GM21360 (cell line): ENCODE measurements around the gene RNASEH2A.
"Not testable (repeated sequence)": the region's sequence is repeated elsewhere in the genome, so short reads cannot be mapped to it uniquely, and the experiment has no call there.

Experiments
- ATAC-seq: cut with Tn5 transposase; IDR thresholded peaks from one replicate; pipeline ENCODE4 v1.9.1; 2021; ENCODE audit warnings: mild to moderate bottlenecking, moderate library complexity; ENCODE audit not compliant: unreplicated experiment

Gene RNASEH2A

GRCh38 chr19:12793290-12794195 lies 12.8 kb upstream of the RNASEH2A start:
- peak; percentile 29 for ATAC-seq

- ATAC-seq, result no peak
Observed at GRCh38 chr19:12794196-12794941, 12.0 kb upstream of the RNASEH2A start.

GRCh38 chr19:12794971-12795381 lies 11.4 kb upstream of the RNASEH2A start:
- no peak for ATAC-seq

GRCh38 chr19:12796146-12797071 lies 10.0 kb upstream of the RNASEH2A start:
- no peak for ATAC-seq

GRCh38 chr19:12797141-12797587 lies 9.2 kb upstream of the RNASEH2A start:
- ATAC-seq, result no peak

- not testable (repeated sequence) for ATAC-seq
Observed at GRCh38 chr19:12797607-12798006, 8.8 kb upstream of the RNASEH2A start.

- ATAC-seq, result no peak
Observed at GRCh38 chr19:12799742-12800465, 6.5 kb upstream of the RNASEH2A start.

GRCh38 chr19:12800466-12800770 lies 6.0 kb upstream of the RNASEH2A start:
- no peak for ATAC-seq

GRCh38 chr19:12800923-12801465 lies 5.4 kb upstream of the RNASEH2A start:
- no peak for ATAC-seq

GRCh38 chr19:12801466-12802266 lies 4.7 kb upstream of the RNASEH2A start, which contains the start of the genes PRDX2 and THSD8:
Gene PRDX2 (minus strand): TSS chr19:12801800. CDS start chr19:12801261, 539 bp downstream.
Gene THSD8 (plus strand): TSS chr19:12802069. CDS start chr19:12802072, 3 bp downstream.
- ATAC-seq, result no peak

- no peak for ATAC-seq
Observed at GRCh38 chr19:12802267-12803106, 3.9 kb upstream of the RNASEH2A start.

- no peak for ATAC-seq
Observed at GRCh38 chr19:12804051-12804450, 2.3 kb upstream of the RNASEH2A start.

- ATAC-seq, result no peak
Observed at GRCh38 chr19:12815088-12815487, 8.7 kb downstream of the RNASEH2A start.

- not testable (repeated sequence) for ATAC-seq
Observed at GRCh38 chr19:12817188-12817587, 10.8 kb downstream of the RNASEH2A start.

- ATAC-seq, result not testable (repeated sequence)
Observed at GRCh38 chr19:12817810-12818209, 11.4 kb downstream of the RNASEH2A start.

GRCh38 chr19:12821761-12822160 lies 15.4 kb downstream of the RNASEH2A start:
- no peak for ATAC-seq

- no peak for ATAC-seq
Observed at GRCh38 chr19:12825254-12826131, 19.1 kb downstream of the RNASEH2A start.
